Mucosa of stomach (tissue), 1 donor: ENCODE data around the gene L2HGDH.
A peak's percentile ranks its signal among the peaks of the same experiment; 100 is the strongest.

Experiments used
- H3K27me3 ChIP-seq: one replicate; pipeline ENCODE4 v1.7.0; 2013; ENCODE audit warnings: mild to moderate bottlenecking, low read length; ENCODE audit not compliant: control insufficient read depth, insufficient read depth
- H3K36me3 ChIP-seq: one replicate; pipeline ENCODE4 v1.7.0; 2013; ENCODE audit warnings: low read length; ENCODE audit not compliant: control insufficient read depth, insufficient read depth
- H3K4me1 ChIP-seq: one replicate; pipeline ENCODE4 v1.7.0; 2013; ENCODE audit warnings: mild to moderate bottlenecking, low read length; ENCODE audit not compliant: control insufficient read depth, insufficient read depth
- H3K4me3 ChIP-seq: one replicate; pipeline ENCODE4 v1.7.0; 2013; ENCODE audit warnings: low read length
- H3K9ac ChIP-seq: one replicate; pipeline ENCODE4 v1.7.0; 2013; ENCODE audit warnings: mild to moderate bottlenecking, low read length, moderate library complexity
- H3K9me3 ChIP-seq: one replicate; pipeline ENCODE4 v1.7.0; 2013; ENCODE audit warnings: mild to moderate bottlenecking, low read length, moderate library complexity; ENCODE audit not compliant: control insufficient read depth
- donor health status: Pancreatic carcinoma.

The L2HGDH gene

GRCh38 chr14:50233166-50233950 is 78.7 kb downstream of the L2HGDH start:
- Histone ChIP-seq H3K9me3 (no peaks in the 10 kb centered on the region), H3K4me1 (peaks cover 14% of the 10 kb centered on the region), H3K36me3 (no peaks in the 10 kb centered on the region), H3K27me3 (no peaks in the 10 kb centered on the region), H3K9ac (no peak overlapping the region), H3K4me3 (no peak overlapping the region)

GRCh38 chr14:50232276-50232642 is 79.8 kb downstream of the L2HGDH start:
- Histone ChIP-seq H3K9ac (peak overlapping the region; percentile 88), H3K36me3 (no peaks in the 10 kb centered on the region), H3K4me3 (peak overlapping the region; percentile 57), H3K9me3 (no peaks in the 10 kb centered on the region), H3K4me1 (peaks cover 10% of the 10 kb centered on the region), H3K27me3 (no peaks in the 10 kb centered on the region)

- peak within 1 kb of the TSS; percentile 88 for H3K9ac ChIP-seq
- H3K27me3 ChIP-seq = no peaks in the 10 kb centered on the region
- H3K9me3 ChIP-seq = no peaks in the 10 kb centered on the region
- peaks cover 10% of the 10 kb centered on the region for H3K4me1 ChIP-seq
- H3K4me3 ChIP-seq = peak within 1 kb of the TSS; percentile 57
- H3K36me3 ChIP-seq = no peaks in the 10 kb centered on the region
Observed at GRCh38 chr14:50231475-50232275, 80.4 kb downstream of the L2HGDH start, which contains the start of gene SOS2. Gene SOS2, minus strand, starts transcription at chr14:50231578. Its CDS starts 295 bp downstream, at chr14:50231283.

- Histone ChIP-seq H3K9me3 (no peaks in the 10 kb centered on the region), H3K36me3 (no peaks in the 10 kb centered on the region), H3K9ac (peak overlapping the region; percentile 88), H3K4me3 (peak overlapping the region; percentile 45), H3K4me1 (peaks cover 15% of the 10 kb centered on the region), H3K27me3 (no peaks in the 10 kb centered on the region)
Observed at GRCh38 chr14:50230701-50231474, 81.1 kb downstream of the L2HGDH start.

- peak overlapping the region; percentile 88 for H3K9ac ChIP-seq
- H3K9me3 ChIP-seq = no peaks in the 10 kb centered on the region
- peak overlapping the region; percentile 45 for H3K4me3 ChIP-seq
- H3K4me1 ChIP-seq = peaks cover 18% of the 10 kb centered on the region
- H3K27me3 ChIP-seq = no peaks in the 10 kb centered on the region
- no peaks in the 10 kb centered on the region for H3K36me3 ChIP-seq
Observed at GRCh38 chr14:50230401-50230700, 81.7 kb downstream of the L2HGDH start.

GRCh38 chr14:50229681-50230080 is 82.3 kb downstream of the L2HGDH start:
- Histone ChIP-seq H3K9me3 (no peaks in the 10 kb centered on the region), H3K9ac (peak overlapping the region; percentile 88), H3K27me3 (no peaks in the 10 kb centered on the region), H3K4me1 (peaks cover 20% of the 10 kb centered on the region), H3K4me3 (no peak overlapping the region), H3K36me3 (no peaks in the 10 kb centered on the region)

GRCh38 chr14:50228313-50228712 is 83.7 kb downstream of the L2HGDH start:
- Histone ChIP-seq H3K9me3 (no peaks in the 10 kb centered on the region), H3K4me1 (peaks cover 20% of the 10 kb centered on the region), H3K9ac (no peak overlapping the region), H3K36me3 (no peaks in the 10 kb centered on the region), H3K4me3 (no peak overlapping the region), H3K27me3 (no peaks in the 10 kb centered on the region)

- Histone ChIP-seq H3K9me3 (no peaks in the 10 kb centered on the region), H3K9ac (no peak overlapping the region), H3K36me3 (no peaks in the 10 kb centered on the region), H3K4me3 (no peak overlapping the region), H3K4me1 (peaks cover 20% of the 10 kb centered on the region), H3K27me3 (no peaks in the 10 kb centered on the region)
Observed at GRCh38 chr14:50225974-50226297, 86.1 kb downstream of the L2HGDH start.

- no peaks in the 10 kb centered on the region for H3K9me3 ChIP-seq
- peak overlapping the region; percentile 7 for H3K9ac ChIP-seq
- no peak overlapping the region for H3K4me3 ChIP-seq
- H3K4me1 ChIP-seq = peaks cover 20% of the 10 kb centered on the region
- H3K36me3 ChIP-seq = no peaks in the 10 kb centered on the region
- no peaks in the 10 kb centered on the region for H3K27me3 ChIP-seq
Observed at GRCh38 chr14:50225067-50225973, 86.7 kb downstream of the L2HGDH start.

- H3K4me1 ChIP-seq = peaks cover 10% of the 10 kb centered on the region
Observed at GRCh38 chr14:50222055-50222613, 89.9 kb downstream of the L2HGDH start.

GRCh38 chr14:50218501-50218900 is 93.5 kb downstream of the L2HGDH start:
- H3K9me3 ChIP-seq = no peaks in the 10 kb centered on the region
- no peak overlapping the region for H3K4me3 ChIP-seq
- no peaks in the 10 kb centered on the region for H3K4me1 ChIP-seq

More at GRCh38 chr14:50222055-50222613, 89.9 kb downstream of the L2HGDH start:
- H3K9me3 ChIP-seq = no peaks in the 10 kb centered on the region
- no peaks in the 10 kb centered on the region for H3K27me3 ChIP-seq
- no peaks in the 10 kb centered on the region for H3K36me3 ChIP-seq
- no peak overlapping the region for H3K4me3 ChIP-seq
- no peak overlapping the region for H3K9ac ChIP-seq

More at GRCh38 chr14:50218501-50218900, 93.5 kb downstream of the L2HGDH start:
- no peaks in the 10 kb centered on the region for H3K36me3 ChIP-seq
- no peaks in the 10 kb centered on the region for H3K27me3 ChIP-seq
- no peak overlapping the region for H3K9ac ChIP-seq
